GM19467 (cell line): ENCODE data around the gene EMP3.
"Not testable (repeated sequence)": the region's sequence is repeated elsewhere in the genome, so short reads cannot be mapped to it uniquely, and the experiment has no call there.

ENCODE experiments used
- ATAC-seq: cut with Tn5 transposase; IDR thresholded peaks from one replicate; pipeline ENCODE4 v1.9.1; 2021; ENCODE audit warnings: mild to moderate bottlenecking, moderate library complexity; ENCODE audit not compliant: unreplicated experiment

EMP3 gene

GRCh38 chr19:48325265-48325910 lies at the start of gene EMP3:
Gene EMP3 (plus strand): TSS chr19:48325552. CDS start chr19:48326845, 1,293 bp downstream.
- ATAC-seq: no peak

- ATAC-seq: no peak
Measured at GRCh38 chr19:48279747-48280146, 45.6 kb upstream of the EMP3 start.

- ATAC-seq: no peak
Measured at GRCh38 chr19:48283908-48284307, 41.4 kb upstream of the EMP3 start.

- ATAC-seq: no peak
Measured at GRCh38 chr19:48284896-48285295, 40.5 kb upstream of the EMP3 start.

- ATAC-seq: no peak
Measured at GRCh38 chr19:48287748-48288147, 37.6 kb upstream of the EMP3 start.

GRCh38 chr19:48290401-48290770 lies 35.0 kb upstream of the EMP3 start:
- no peak for ATAC-seq

GRCh38 chr19:48290771-48291488 lies 34.4 kb upstream of the EMP3 start:
- no peak for ATAC-seq

- not testable (repeated sequence) for ATAC-seq
Measured at GRCh38 chr19:48291489-48291815, 33.9 kb upstream of the EMP3 start.

- no peak for ATAC-seq
Measured at GRCh38 chr19:48292798-48293197, 32.6 kb upstream of the EMP3 start.

- ATAC-seq: no peak
Measured at GRCh38 chr19:48295458-48295857, 29.9 kb upstream of the EMP3 start.

- ATAC-seq: no peak
Measured at GRCh38 chr19:48296963-48297734, 28.2 kb upstream of the EMP3 start.

GRCh38 chr19:48297975-48298374 lies 27.4 kb upstream of the EMP3 start:
- ATAC-seq: no peak

- no peak for ATAC-seq
Measured at GRCh38 chr19:48301886-48302599, 23.3 kb upstream of the EMP3 start.

- no peak for ATAC-seq
Measured at GRCh38 chr19:48302600-48302959, 22.8 kb upstream of the EMP3 start.

GRCh38 chr19:48303367-48303766 lies 22.0 kb upstream of the EMP3 start:
- no peak for ATAC-seq

- no peak for ATAC-seq
Measured at GRCh38 chr19:48303866-48304265, 21.5 kb upstream of the EMP3 start.

- no peak for ATAC-seq
Measured at GRCh38 chr19:48308631-48309586, 16.4 kb upstream of the EMP3 start.

- ATAC-seq: not testable (repeated sequence)
Measured at GRCh38 chr19:48309731-48310130, 15.6 kb upstream of the EMP3 start.

GRCh38 chr19:48310227-48310626 lies 15.1 kb upstream of the EMP3 start:
- ATAC-seq: no peak

- no peak for ATAC-seq
Measured at GRCh38 chr19:48311384-48311783, 14.0 kb upstream of the EMP3 start.
